CD4-positive, CD25-positive, alpha-beta regulatory T cell (primary cell): Measurements from ENCODE around the gene RBM46. TPM values are rescaled to one million over a fixed set of nuclear protein-coding genes. Genes with fewer than 3 reads are reported as not detected.
A peak's percentile ranks its signal among the peaks of the same experiment; 100 is the strongest.

ENCODE experiments used
- ATAC-seq, 2 donors: fragments of 150-1000 bp; cut with Tn5 transposase; one replicate each; pipeline ENCODE4 v1.10.0; 2021; ENCODE audit warnings: low read depth in 2 of 2, moderate number of reproducible peaks in 2 of 2, moderate library complexity in 1 of 2
- DNase-seq, 3 donors: peaks; one replicate each; pipeline versions ENCODE4 v3.0.0 to v3.0.0-alpha.2; 2012 to 2022; ENCODE audit warnings: mixed read lengths in 1 of 3
- H3K27ac ChIP-seq: one replicate; pipeline ENCODE4 v1.7.0; 2013; ENCODE audit warnings: mild to moderate bottlenecking, low read length; ENCODE audit not compliant: insufficient read depth, poor library complexity, severe bottlenecking
- H3K27me3 ChIP-seq: one replicate; pipeline ENCODE4 v1.7.0; 2013; ENCODE audit warnings: low read length; ENCODE audit not compliant: control insufficient read depth, insufficient read depth
- H3K36me3 ChIP-seq: one replicate; pipeline ENCODE4 v1.7.0; 2013; ENCODE audit warnings: mild to moderate bottlenecking, low read length, moderate library complexity; ENCODE audit not compliant: control insufficient read depth, insufficient read depth
- H3K4me1 ChIP-seq: 2 replicates; pipeline ENCODE4 v1.7.0; 2013; ENCODE audit warnings: mild to moderate bottlenecking, low read length; ENCODE audit not compliant: insufficient read depth, control insufficient read depth, poor library complexity, severe bottlenecking
- H3K4me3 ChIP-seq: one replicate; pipeline ENCODE4 v1.7.0; 2013; ENCODE audit warnings: low read depth, mild to moderate bottlenecking, low read length, moderate library complexity
- H3K9me3 ChIP-seq, 2 experiments: 1 replicate in 1 of 2; 2 replicates in 1 of 2; pipeline ENCODE4 v1.7.0; 2013; ENCODE audit warnings: low read length in 2 of 2, mild to moderate bottlenecking in 1 of 2, moderate library complexity in 1 of 2; ENCODE audit not compliant: control insufficient read depth in 2 of 2
- H3K27ac Mint-ChIP-seq, 3 donors: one replicate each; pipeline ENCODE4 v1.8.0; 2020 to 2022; ENCODE audit warnings: mild to moderate bottlenecking in 3 of 3, mixed read lengths in 3 of 3, moderate library complexity in 2 of 3
- H3K27me3 Mint-ChIP-seq: one replicate; pipeline ENCODE4 v1.8.0; 2022; ENCODE audit warnings: mild to moderate bottlenecking, mixed read lengths
- H3K36me3 Mint-ChIP-seq: one replicate; pipeline ENCODE4 v1.8.0; 2020; ENCODE audit warnings: mixed read lengths
- H3K4me1 Mint-ChIP-seq, 4 donors: one replicate each; pipeline ENCODE4 v1.8.0; 2020 to 2022; ENCODE audit warnings: mixed read lengths in 4 of 4, mild to moderate bottlenecking in 1 of 4
- H3K4me3 Mint-ChIP-seq, 4 donors: one replicate each; pipeline ENCODE4 v1.8.0; 2020 to 2022; ENCODE audit warnings: mild to moderate bottlenecking in 4 of 4, mixed read lengths in 4 of 4, moderate library complexity in 3 of 4
- H3K9me3 Mint-ChIP-seq, 7 donors: one replicate each; pipeline ENCODE4 v1.8.0; 2020 to 2022; ENCODE audit warnings: mixed read lengths in 7 of 7, mild to moderate bottlenecking in 3 of 7, moderate library complexity in 2 of 7
- polyA plus RNA-seq, 4 donors: library from polyadenylated mRNA; unstranded; fragments of 300-500 nt; fragmentation: Illumina TruSeq; gene quantifications; one replicate each; pipeline ENCODE4 v1.2.3, GENCODE V29; 2021
- total RNA-seq: library from RNA; stranded (reverse); gene quantifications from one replicate; pipeline ENCODE4 v1.2.3, GENCODE V29; 2022

The RBM46 gene, protein sequence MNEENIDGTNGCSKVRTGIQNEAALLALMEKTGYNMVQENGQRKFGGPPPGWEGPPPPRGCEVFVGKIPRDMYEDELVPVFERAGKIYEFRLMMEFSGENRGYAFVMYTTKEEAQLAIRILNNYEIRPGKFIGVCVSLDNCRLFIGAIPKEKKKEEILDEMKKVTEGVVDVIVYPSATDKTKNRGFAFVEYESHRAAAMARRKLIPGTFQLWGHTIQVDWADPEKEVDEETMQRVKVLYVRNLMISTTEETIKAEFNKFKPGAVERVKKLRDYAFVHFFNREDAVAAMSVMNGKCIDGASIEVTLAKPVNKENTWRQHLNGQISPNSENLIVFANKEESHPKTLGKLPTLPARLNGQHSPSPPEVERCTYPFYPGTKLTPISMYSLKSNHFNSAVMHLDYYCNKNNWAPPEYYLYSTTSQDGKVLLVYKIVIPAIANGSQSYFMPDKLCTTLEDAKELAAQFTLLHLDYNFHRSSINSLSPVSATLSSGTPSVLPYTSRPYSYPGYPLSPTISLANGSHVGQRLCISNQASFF
- not detected for total RNA-seq
- not detected for polyA plus RNA-seq

DNA sequence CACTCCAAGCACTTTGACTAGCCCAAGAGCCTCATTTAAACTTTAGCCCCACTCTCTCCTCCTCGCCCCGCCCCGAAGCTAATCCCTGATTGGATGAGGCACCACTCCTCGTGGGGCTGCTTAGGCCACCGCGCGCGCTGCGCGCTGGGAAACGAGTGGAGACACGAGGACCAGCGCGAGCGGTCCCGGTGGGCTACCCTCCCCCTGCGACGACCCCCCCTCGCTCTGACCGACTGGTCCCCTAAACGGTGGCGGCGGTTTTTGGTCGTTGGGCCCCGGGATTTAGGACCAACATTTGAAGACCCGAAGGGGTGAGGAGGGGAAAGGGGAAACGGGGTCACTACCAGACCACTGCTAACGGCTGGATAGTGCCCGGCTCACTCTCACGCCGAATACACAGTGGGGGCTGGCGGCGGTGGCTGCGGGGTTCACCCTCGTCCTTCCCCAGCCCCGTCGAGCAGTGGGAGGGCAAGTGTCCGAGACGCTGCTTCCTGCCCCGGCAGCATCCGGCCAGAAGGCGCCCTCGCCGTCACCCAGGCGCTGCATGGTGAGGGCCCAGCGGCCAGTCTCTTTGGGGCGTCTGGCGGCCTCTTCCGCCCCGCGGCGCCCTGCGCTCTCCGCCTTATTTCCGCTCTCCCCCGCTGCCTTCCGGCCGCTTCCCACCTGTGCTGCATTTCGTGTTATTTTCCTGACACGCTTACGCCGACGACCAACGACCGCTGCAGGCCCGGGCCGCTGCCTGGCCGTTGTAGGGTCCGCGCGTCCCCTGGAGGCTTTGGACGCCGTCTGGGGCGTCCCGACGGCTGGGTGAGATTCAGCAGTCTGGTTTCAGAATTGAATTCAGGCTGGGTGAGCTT lies at the start of gene RBM46:
Gene RBM46 (plus strand): TSS at position 147 of the 857 bp plus-strand sequence. CDS start 15,481 bp downstream, outside the sequence.
- Mint-ChIP-seq H3K4me1 (no peaks in the 10 kb centered on the region), H3K4me3 (no peak within 1 kb of the TSS)
- DNase-seq, result no peak

DNA sequence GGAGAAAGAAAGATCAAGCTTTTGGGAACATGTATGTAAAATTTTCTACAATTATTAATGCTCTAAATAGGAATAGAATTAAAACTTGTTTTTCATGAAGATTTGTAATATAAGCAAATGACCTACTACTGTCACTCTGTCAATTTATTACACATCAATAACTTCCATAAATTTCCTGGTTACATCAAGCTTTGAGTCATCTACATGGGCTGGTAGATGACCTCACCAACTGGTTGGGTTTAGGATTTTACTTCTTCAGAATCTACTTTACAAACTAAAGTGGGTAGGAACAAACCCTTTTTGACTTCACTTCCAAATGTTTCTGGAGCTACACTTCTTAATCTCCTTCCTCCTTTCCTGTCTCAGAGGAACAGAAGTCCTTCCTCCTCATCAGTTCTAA lies 49.3 kb upstream of the RBM46 start:
- Histone ChIP-seq H3K27me3 (peaks cover 7% of the 10 kb centered on the region), H3K9me3 (no peaks in the 10 kb centered on the region), H3K27ac (no peak overlapping the region), H3K36me3 (no peaks in the 10 kb centered on the region), H3K4me3 (no peak overlapping the region), H3K4me1 (no peaks in the 10 kb centered on the region)
- Mint-ChIP-seq H3K27me3 (no peaks in the 10 kb centered on the region), H3K9me3 (peaks cover 0 to 3% (median 0%) of the 10 kb centered on the region in 7 donors), H3K4me3 (no peak overlapping the region), H3K36me3 (no peaks in the 10 kb centered on the region), H3K4me1 (no peaks in the 10 kb centered on the region), H3K27ac (no peak overlapping the region)
- ATAC-seq (no peak), DNase-seq (no peak)

More for the DNA sequence above, at the start of gene RBM46:
- Mint-ChIP-seq H3K36me3 (no peaks in the 10 kb centered on the region), H3K27ac (peak within 1 kb of the TSS in 1 of 3 donors; percentile 72), H3K27me3 (peaks cover 4% of the 10 kb centered on the region), H3K9me3 (peaks cover 0 to 3% (median 0%) of the 10 kb centered on the region in 7 donors)
- no peak for ATAC-seq
- no peaks in the 10 kb centered on the region for H3K9me3 ChIP-seq
- H3K27ac ChIP-seq, result no peak within 1 kb of the TSS
- H3K4me3 ChIP-seq, result no peak within 1 kb of the TSS
- no peaks in the 10 kb centered on the region for H3K4me1 ChIP-seq
- H3K27me3 ChIP-seq, result no peaks in the 10 kb centered on the region
- no peaks in the 10 kb centered on the region for H3K36me3 ChIP-seq

DNA sequence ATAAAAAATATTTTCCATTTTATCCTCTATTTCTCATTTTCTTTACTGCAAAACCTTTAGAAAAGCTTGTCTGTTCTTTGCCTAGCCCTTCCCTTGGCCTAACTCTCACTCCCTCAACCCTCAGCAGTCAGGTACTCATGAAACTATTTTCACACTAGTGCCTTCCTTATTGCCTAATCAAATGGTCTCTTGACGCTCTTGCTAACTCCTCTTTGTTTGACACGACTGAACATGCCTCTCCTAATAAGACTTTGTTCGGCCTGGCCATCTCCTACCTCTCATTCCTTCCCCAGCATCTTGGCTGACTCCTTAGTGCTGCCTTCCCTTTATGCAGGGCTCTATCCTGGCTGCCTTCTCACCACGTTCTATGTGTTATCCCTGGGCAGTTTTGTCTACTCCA lies 48.4 kb upstream of the RBM46 start:
- no peak overlapping the region for H3K27ac Mint-ChIP-seq
- no peak overlapping the region for H3K4me3 ChIP-seq

DNA sequence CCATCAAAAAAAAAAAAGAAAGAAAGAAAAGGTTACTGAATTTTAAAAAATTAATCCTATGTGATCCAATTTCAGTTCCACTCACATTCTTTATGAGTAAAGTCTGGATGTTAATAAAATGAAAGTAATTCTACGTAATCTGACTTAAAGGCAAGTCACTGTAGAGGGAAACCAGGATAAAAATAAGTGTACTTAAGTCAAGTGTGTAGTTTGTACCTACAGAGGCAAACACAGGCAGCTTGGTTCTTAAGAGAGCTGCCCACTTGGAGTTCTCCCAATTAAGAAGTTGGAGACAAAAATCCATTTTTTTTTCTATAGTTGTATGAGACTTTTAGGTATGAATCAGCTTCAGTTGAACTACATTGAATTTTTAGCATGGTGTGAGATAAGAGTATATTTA lies 44.3 kb upstream of the RBM46 start:
- Mint-ChIP-seq H3K4me3 (no peak overlapping the region), H3K9me3 (peaks cover 0 to 3% (median 0%) of the 10 kb centered on the region in 7 donors), H3K27ac (no peak overlapping the region), H3K27me3 (peaks cover 8% of the 10 kb centered on the region), H3K36me3 (no peaks in the 10 kb centered on the region), H3K4me1 (peaks cover 0 to under 1% (median 0%) of the 10 kb centered on the region in 4 donors)
- peaks cover 12% of the 10 kb centered on the region for H3K27me3 ChIP-seq
- no peaks in the 10 kb centered on the region for H3K9me3 ChIP-seq
- no peak for DNase-seq
- no peak for ATAC-seq
- H3K4me1 ChIP-seq, result no peaks in the 10 kb centered on the region
- no peak overlapping the region for H3K4me3 ChIP-seq
- no peak overlapping the region for H3K27ac ChIP-seq
- H3K36me3 ChIP-seq, result no peaks in the 10 kb centered on the region

More for the DNA sequence above, 48.4 kb upstream of the RBM46 start:
- no peaks in the 10 kb centered on the region for H3K36me3 Mint-ChIP-seq
- Histone ChIP-seq H3K36me3 (no peaks in the 10 kb centered on the region), H3K9me3 (no peaks in the 10 kb centered on the region), H3K27ac (no peak overlapping the region), H3K27me3 (peaks cover 7% of the 10 kb centered on the region), H3K4me1 (no peaks in the 10 kb centered on the region)
- no peak for DNase-seq
- H3K4me1 Mint-ChIP-seq, result no peaks in the 10 kb centered on the region
- no peak overlapping the region for H3K4me3 Mint-ChIP-seq
- no peaks in the 10 kb centered on the region for H3K27me3 Mint-ChIP-seq
- H3K9me3 Mint-ChIP-seq, result peaks cover 0 to 3% (median 0%) of the 10 kb centered on the region in 7 donors
- no peak for ATAC-seq

DNA sequence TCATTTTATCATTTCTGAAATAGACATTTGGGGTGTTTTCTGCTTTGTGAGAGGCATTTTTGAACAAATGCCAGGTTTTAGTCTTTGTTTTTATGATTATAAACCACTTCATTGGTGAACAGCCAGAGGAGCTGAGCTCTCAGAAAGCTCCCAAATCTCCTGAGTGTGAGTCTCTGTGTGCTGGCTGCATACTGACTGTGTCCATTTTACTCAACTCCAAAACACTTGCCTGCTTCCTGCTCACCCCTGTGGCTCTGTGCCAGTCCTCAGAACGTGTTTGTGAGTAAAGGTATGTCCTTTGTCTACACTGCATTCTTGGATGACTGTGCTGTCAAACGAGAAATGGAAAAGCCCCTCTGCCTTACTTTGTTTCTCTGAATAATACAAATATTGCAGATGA lies 42.6 kb upstream of the RBM46 start:
- Histone ChIP-seq H3K9me3 (no peaks in the 10 kb centered on the region), H3K4me3 (no peak overlapping the region), H3K36me3 (no peaks in the 10 kb centered on the region), H3K27ac (no peak overlapping the region), H3K4me1 (peaks cover under 1% of the 10 kb centered on the region), H3K27me3 (peaks cover 18% of the 10 kb centered on the region)
- H3K27me3 Mint-ChIP-seq, result peaks cover 22% of the 10 kb centered on the region
- H3K9me3 Mint-ChIP-seq, result peaks cover 0 to 6% (median 0%) of the 10 kb centered on the region in 7 donors
- ATAC-seq (no peak), DNase-seq (no peak)
- H3K36me3 Mint-ChIP-seq, result no peaks in the 10 kb centered on the region
- no peak overlapping the region for H3K27ac Mint-ChIP-seq
- no peak overlapping the region for H3K4me3 Mint-ChIP-seq
- peaks cover 0 to 10% (median 2%) of the 10 kb centered on the region in 4 donors for H3K4me1 Mint-ChIP-seq

DNA sequence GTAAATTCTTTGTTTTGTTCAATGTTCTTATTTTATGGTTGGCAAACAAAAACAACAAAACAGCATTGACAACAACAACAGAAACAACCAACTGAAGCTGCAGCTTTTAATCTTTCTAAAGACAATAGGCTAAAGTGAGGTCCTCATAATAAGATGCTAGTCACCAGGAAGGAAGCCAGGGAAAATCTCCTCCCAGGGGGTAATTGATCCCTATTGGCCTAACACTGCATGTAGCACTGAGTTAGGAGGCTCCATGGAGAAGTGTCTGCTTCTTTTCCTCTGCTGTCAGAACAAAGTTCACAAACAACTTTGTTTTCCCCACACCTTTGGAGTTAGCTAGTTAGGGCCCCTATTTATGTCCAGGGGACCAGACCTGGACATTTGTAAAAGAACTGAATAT lies 42.0 kb upstream of the RBM46 start:
- H3K27me3 Mint-ChIP-seq, result peaks cover 29% of the 10 kb centered on the region
- H3K9me3 ChIP-seq, result no peaks in the 10 kb centered on the region
- no peak overlapping the region for H3K27ac ChIP-seq
- peaks cover 0 to 15% (median 4%) of the 10 kb centered on the region in 4 donors for H3K4me1 Mint-ChIP-seq
- peaks cover 8% of the 10 kb centered on the region for H3K4me1 ChIP-seq
- H3K9me3 Mint-ChIP-seq, result peaks cover 0 to 8% (median 0%) of the 10 kb centered on the region in 7 donors
- ATAC-seq (no peak), DNase-seq (no peak)
- peaks cover 17% of the 10 kb centered on the region for H3K27me3 ChIP-seq
- H3K4me3 Mint-ChIP-seq, result peak overlapping the region in 1 of 4 donors; percentile 8
- H3K27ac Mint-ChIP-seq, result no peak overlapping the region
- no peak overlapping the region for H3K4me3 ChIP-seq
- no peaks in the 10 kb centered on the region for H3K36me3 Mint-ChIP-seq
- no peaks in the 10 kb centered on the region for H3K36me3 ChIP-seq

DNA sequence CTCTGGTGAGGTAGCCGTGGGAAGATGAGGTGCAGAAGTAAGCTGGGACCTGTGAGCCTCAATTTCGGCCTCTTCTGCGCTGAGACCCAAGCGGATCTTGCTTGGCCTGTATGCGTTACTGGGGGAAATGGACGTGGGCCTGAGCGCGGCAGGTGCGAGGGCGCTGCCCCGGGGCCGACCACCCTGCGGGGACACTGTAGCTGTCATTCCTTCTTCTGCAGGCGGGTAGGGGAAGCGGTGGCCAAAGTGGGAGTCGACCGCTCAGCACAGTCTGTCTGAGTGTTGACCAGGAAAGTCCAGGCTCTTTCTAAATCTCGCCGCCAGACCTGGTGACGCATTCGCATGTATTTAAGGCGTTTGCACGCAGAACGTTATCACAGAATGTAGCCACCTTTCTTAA lies 40.6 kb upstream of the RBM46 start:
- ATAC-seq, result no peak
- DNase-seq, result no peak
- Histone ChIP-seq H3K27ac (no peak overlapping the region), H3K9me3 (no peaks in the 10 kb centered on the region), H3K4me3 (no peak overlapping the region), H3K4me1 (peaks cover 9% of the 10 kb centered on the region), H3K36me3 (no peaks in the 10 kb centered on the region), H3K27me3 (peaks cover 16% of the 10 kb centered on the region)
- no peaks in the 10 kb centered on the region for H3K36me3 Mint-ChIP-seq
- H3K4me1 Mint-ChIP-seq, result peaks cover 0 to 22% (median 4%) of the 10 kb centered on the region in 4 donors
- H3K4me3 Mint-ChIP-seq, result no peak overlapping the region
- no peak overlapping the region for H3K27ac Mint-ChIP-seq
- peaks cover 0 to 9% (median 0%) of the 10 kb centered on the region in 7 donors for H3K9me3 Mint-ChIP-seq
- H3K27me3 Mint-ChIP-seq, result peaks cover 40% of the 10 kb centered on the region
